ENCODE results near the gene CYP39A1. TPM values are rescaled to one million over a fixed set of nuclear protein-coding genes. Genes with fewer than 3 reads are reported as not detected.
"Not testable (repeated sequence)": the region's sequence is repeated elsewhere in the genome, so short reads cannot be mapped to it uniquely, and the experiment has no call there.

CYP39A1 gene
- total RNA-seq, 1 experiment from 2014 or later = 0.54 TPM

DNA sequence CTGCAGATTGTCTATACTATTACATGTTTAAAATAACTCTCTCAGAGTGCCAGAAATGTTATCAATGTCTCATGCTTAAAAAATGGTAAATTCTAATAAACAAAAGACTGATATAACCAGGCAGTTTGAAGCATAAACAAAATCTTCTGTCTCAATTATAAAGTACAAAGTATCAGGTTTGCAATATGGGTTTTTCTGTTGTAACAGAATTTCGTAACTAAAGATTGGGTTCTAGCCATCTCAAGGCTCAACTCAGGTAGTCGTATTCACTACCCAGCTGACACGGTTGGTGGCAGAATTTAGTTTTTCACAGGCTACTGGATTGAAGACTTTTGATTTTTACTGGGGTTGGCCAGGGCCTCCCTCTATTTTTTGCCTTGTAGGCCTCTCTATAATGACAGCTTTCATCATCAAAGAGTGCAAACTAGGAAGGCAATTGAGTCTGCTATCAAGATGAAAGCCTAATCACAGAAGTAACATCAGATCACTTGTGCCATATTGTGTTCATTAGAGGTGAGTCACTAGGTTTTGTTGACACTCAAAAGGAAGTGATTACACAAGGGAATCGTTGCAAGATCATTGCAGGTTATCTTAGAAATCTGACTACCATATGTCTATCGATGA is 3.6 kb downstream of the CYP39A1 start (continued):
- no peak for TF ChIP-seq EZH2phosphoT487 (IDR thresholded peaks at IDR 0.05; ENCODE audit: borderline replicate concordance)
- TF ChIP-seq EGR1 (IDR thresholded peaks at IDR 0.05; ENCODE audit: low read depth) = no peak
- TF ChIP-seq ZFX (IDR thresholded peaks at IDR 0.05) = no peak

DNA sequence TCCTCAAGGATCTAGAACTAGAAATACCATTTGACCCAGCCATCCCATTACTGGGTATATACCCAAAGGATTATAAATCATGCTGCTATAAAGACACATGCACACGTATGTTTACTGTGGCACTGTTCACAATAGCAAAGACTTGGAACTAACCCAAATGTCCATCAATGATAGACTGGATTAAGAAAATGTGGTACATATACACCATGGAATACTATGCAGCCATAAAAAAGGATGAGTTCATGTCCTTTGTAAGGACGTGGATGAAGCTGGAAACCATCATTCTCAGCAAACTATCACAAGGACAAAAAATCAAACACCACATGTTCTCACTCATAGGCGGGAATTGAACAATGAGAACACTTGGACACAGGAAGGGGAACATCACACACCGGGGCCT is 4.5 kb downstream of the CYP39A1 start:
- H3K9ac ChIP-seq (ENCODE audit: low read length); DNase-seq (ENCODE audit: low read depth, low spot score); POLR2A ChIA-PET; H3K4me2 ChIP-seq (ENCODE audit: low read length); H4K20me1 ChIP-seq (ENCODE audit: insufficient read depth); H3K36me3 ChIP-seq (ENCODE audit: control insufficient read depth in 1 of 2, insufficient read depth in 2 of 2, low read length in 2 of 2); H2AFZ ChIP-seq (ENCODE audit: low read depth, low read length, poor library complexity, severe bottlenecking); H3K9me2 ChIP-seq (ENCODE audit: insufficient read depth); H3K79me2 ChIP-seq (ENCODE audit: insufficient read depth, low read length); H3K9me3 ChIP-seq (ENCODE audit: control insufficient read depth in 1 of 2, insufficient read depth in 1 of 2, low read depth in 1 of 2, low read length in 2 of 2); BruUV-seq (replicated peaks); H3K27me3 ChIP-seq (ENCODE audit: insufficient read depth, low read length); CTCF ChIA-PET; H3K4me3 ChIP-seq (replicated peaks in 1 of 2; ENCODE audit: low read depth in 1 of 2, low read length in 2 of 2); RAD21 ChIA-PET (ENCODE audit: low non-redundant PET in 1 of 2, low total read pairs in 2 of 2, uncharacterized antibody in 2 of 2, unreplicated experiment in 2 of 2); intact Hi-C loops (cut with micrococcal nuclease); H3K27ac ChIP-seq (ENCODE audit: low read depth, low read length); ATAC-seq: not testable (repeated sequence)
- peaks cover 0 to 20% of the 10 kb centered on the region in 2 experiments; a peak in 2 of 4 replicates for H3K4me1 ChIP-seq (ENCODE audit: control insufficient read depth in 1 of 2, insufficient read depth in 2 of 2, low read length in 2 of 2)

- no TSS peak for BruUV-seq (replicated peaks)
- ATAC-seq (no peak), DNase-seq (ENCODE audit: low read depth, low spot score) (no peak)
- no peaks in the 10 kb centered on the region for H3K36me3 ChIP-seq (ENCODE audit: control insufficient read depth in 1 of 2, insufficient read depth in 2 of 2, low read length in 2 of 2)
- no peaks in the 10 kb centered on the region for H4K20me1 ChIP-seq (ENCODE audit: insufficient read depth)
- no peak overlapping the region for H3K9ac ChIP-seq (ENCODE audit: low read length)
- ChIA-PET POLR2A (no interaction called here), CTCF (no interaction called here), RAD21 (ENCODE audit: low non-redundant PET in 1 of 2, low total read pairs in 2 of 2, uncharacterized antibody in 2 of 2, unreplicated experiment in 2 of 2) (no interaction called here)
- H3K27ac ChIP-seq (ENCODE audit: low read depth, low read length) = no peak overlapping the region
- H3K79me2 ChIP-seq (ENCODE audit: insufficient read depth, low read length) = no peaks in the 10 kb centered on the region
- no peak overlapping the region for H3K4me3 ChIP-seq (replicated peaks in 1 of 2; ENCODE audit: low read depth in 1 of 2, low read length in 2 of 2)
- intact Hi-C loops (cut with micrococcal nuclease) = no loop called here
- TF ChIP-seq EZH2phosphoT487 (IDR thresholded peaks at IDR 0.05; ENCODE audit: borderline replicate concordance) = no peak
- no peak for TF ChIP-seq MAX (IDR thresholded peaks at IDR 0.05)
- no peak overlapping the region for H2AFZ ChIP-seq (ENCODE audit: low read depth, low read length, poor library complexity, severe bottlenecking)
- no peaks in the 10 kb centered on the region for H3K9me2 ChIP-seq (ENCODE audit: insufficient read depth)
- no peaks in the 10 kb centered on the region for H3K27me3 ChIP-seq (ENCODE audit: insufficient read depth, low read length)
- H3K4me1 ChIP-seq (ENCODE audit: control insufficient read depth in 1 of 2, insufficient read depth in 2 of 2, low read length in 2 of 2) = peaks cover 0 to 11% of the 10 kb centered on the region in 2 experiments; a peak in 2 of 4 replicates
- H3K9me3 ChIP-seq (ENCODE audit: control insufficient read depth in 1 of 2, insufficient read depth in 1 of 2, low read depth in 1 of 2, low read length in 2 of 2) = no peaks in the 10 kb centered on the region
- H3K4me2 ChIP-seq (ENCODE audit: low read length) = no peak overlapping the region
Measured at GRCh38 chr6:46645265-46645664, 7.4 kb downstream of the CYP39A1 start.
